Astrocyte of the spinal cord (primary cell): ENCODE data around the gene TMEM273.

ENCODE experiments used
- DNase-seq: peaks from one replicate; pipeline ENCODE4 v3.0.0; 2011; ENCODE audit warnings: low read depth, low spot score
- H3K4me3 ChIP-seq: 2 replicates; pipeline ENCODE4 v1.5.1; 2011; ENCODE audit warnings: low read depth, mild to moderate bottlenecking, low read length, moderate library complexity
- CTCF ChIP-seq: IDR thresholded peaks from 2 replicates; pipeline ENCODE4 v1.5.1; 2012; ENCODE audit warnings: low read depth, mild to moderate bottlenecking, low read length, inconsistent platforms
- in situ Hi-C: cut with HindIII; loops from 2 replicates; pipeline ENCODE4 v1.10.0; 2017; ENCODE audit warnings: low sequenced_read_pairs

The TMEM273 gene

GRCh38 chr10:49161411-49161997 is 26.7 kb downstream of the TMEM273 start:
- H3K4me3 ChIP-seq: no peak overlapping the region
- in situ Hi-C loops: no loop called here
- TF ChIP-seq CTCF: peak; percentile 57
- peak; percentile 60 for DNase-seq

GRCh38 chr10:49160814-49161213 is 27.4 kb downstream of the TMEM273 start:
- in situ Hi-C loops: no loop called here
- TF ChIP-seq CTCF: no peak
- no peak for DNase-seq
- no peak overlapping the region for H3K4me3 ChIP-seq

DNA sequence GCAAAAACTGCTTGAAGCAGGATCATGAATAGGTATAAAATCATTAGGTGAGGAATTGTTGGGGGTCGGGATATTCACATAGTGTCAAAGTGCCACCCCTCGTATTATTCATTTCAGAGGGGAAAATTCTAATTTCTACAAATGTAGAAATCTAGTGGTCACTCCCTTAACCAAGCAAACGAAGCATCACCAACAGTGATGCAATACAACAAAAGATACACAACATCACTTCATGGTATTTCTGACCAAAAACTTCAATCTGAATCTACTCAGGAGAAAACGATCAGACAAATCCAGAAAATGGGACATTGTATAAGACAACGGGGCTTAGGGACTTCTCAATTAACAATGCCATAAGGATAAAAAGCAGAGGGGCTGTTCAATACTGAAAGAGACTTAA is 28.1 kb downstream of the TMEM273 start:
- no peak overlapping the region for H3K4me3 ChIP-seq
- no peak for TF ChIP-seq CTCF
- in situ Hi-C loops: no loop called here
- DNase-seq: no peak

DNA sequence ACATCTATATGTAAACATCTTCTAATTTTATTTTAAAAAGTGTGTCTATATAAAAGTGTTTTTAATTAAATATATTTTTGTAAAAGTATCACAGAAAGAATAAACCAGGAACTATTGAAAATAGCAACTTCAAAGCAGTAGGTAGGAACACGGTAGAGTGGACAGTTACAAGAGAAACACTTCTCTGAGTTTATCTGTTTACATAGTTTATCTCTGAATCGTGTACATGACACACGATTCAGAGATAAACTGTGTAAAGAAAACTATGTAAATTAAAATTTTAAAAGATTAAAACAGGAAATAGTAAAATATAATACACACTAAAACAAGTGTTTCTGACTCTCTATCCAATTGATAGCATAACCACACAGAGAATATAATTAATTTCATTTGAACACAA is 29.3 kb downstream of the TMEM273 start:
- in situ Hi-C loops: no loop called here
- TF ChIP-seq CTCF: no peak
- DNase-seq: no peak
- H3K4me3 ChIP-seq: no peak overlapping the region

GRCh38 chr10:49158404-49158803 is 29.8 kb downstream of the TMEM273 start:
- no peak for TF ChIP-seq CTCF
- no peak overlapping the region for H3K4me3 ChIP-seq
- in situ Hi-C loops: no loop called here
- no peak for DNase-seq

DNA sequence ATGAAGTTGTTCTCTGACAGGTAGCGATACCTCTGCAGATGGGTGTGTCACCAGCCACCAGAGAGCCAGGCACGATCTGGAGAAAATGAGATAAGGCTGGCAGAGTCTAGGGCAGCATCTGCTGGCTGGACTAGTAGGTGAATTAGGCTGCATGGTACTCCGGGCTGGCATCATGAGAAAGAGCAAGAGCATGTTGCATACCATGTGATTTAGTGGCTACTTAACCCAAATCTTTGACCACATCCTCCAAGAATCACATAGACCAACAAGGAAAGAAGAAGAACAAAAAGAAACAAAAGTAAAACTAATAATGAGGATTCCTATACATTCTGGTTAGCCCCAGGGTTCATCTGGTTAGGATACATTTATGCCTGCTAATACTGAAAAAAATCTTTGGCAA is 31.0 kb downstream of the TMEM273 start:
- in situ Hi-C loops: no loop called here
- no peak for TF ChIP-seq CTCF
- no peak for DNase-seq
- H3K4me3 ChIP-seq: no peak overlapping the region

GRCh38 chr10:49154641-49155040 is 33.5 kb downstream of the TMEM273 start:
- H3K4me3 ChIP-seq: no peak overlapping the region
- in situ Hi-C loops: no loop called here
- TF ChIP-seq CTCF: no peak
- DNase-seq: no peak
